GM12864 (cell line): Measurements from ENCODE around the gene HEATR9.
"Not testable (repeated sequence)": the region's sequence is repeated elsewhere in the genome, so short reads cannot be mapped to it uniquely, and the experiment has no call there.

Experiments
- DNase-seq: peaks from one replicate; pipeline ENCODE4 v3.0.0-alpha.2; 2011; ENCODE audit warnings: low read depth
- H3K4me3 ChIP-seq: 2 replicates; pipeline ENCODE4 v1.5.1; 2011; ENCODE audit warnings: mild to moderate bottlenecking, low read depth, low read length, control low read depth
- TF ChIP-seq, protein P1 (sequence below): IDR thresholded peaks from 2 replicates; pipeline ENCODE4 v1.5.1; 2011; ENCODE audit warnings: low read depth, mild to moderate bottlenecking, moderate library complexity, low read length, control low read depth, inconsistent platforms; ENCODE audit errors: missing control alignments

Gene HEATR9

DNA sequence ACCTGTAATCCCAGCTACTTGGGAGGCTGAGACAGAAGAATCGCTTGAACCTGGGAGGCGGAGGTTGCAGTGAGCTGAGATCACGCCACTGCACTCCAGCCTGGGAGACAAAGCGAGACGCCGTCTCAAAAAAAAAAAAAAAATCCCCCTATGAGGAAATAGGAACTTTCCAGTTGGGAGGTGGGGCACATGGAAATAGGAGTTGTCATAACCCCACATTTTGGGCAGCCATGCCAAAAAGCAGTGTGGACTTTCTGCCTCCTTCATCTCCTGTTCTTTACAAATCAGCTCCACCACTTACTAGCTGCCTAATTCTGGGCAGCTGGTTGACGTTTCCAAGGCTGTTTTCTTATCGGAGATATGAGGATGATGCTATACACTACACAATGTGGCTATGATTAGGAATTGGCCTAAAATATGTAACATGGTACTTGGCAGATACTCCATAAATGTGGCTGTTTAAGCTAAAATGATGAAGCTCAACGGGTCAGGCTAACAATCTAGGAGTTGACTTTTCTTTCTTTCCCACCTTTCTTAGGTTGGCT is 33.0 kb upstream of the HEATR9 start:
- TF ChIP-seq, protein P1, sequence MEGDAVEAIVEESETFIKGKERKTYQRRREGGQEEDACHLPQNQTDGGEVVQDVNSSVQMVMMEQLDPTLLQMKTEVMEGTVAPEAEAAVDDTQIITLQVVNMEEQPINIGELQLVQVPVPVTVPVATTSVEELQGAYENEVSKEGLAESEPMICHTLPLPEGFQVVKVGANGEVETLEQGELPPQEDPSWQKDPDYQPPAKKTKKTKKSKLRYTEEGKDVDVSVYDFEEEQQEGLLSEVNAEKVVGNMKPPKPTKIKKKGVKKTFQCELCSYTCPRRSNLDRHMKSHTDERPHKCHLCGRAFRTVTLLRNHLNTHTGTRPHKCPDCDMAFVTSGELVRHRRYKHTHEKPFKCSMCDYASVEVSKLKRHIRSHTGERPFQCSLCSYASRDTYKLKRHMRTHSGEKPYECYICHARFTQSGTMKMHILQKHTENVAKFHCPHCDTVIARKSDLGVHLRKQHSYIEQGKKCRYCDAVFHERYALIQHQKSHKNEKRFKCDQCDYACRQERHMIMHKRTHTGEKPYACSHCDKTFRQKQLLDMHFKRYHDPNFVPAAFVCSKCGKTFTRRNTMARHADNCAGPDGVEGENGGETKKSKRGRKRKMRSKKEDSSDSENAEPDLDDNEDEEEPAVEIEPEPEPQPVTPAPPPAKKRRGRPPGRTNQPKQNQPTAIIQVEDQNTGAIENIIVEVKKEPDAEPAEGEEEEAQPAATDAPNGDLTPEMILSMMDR: no peak
- no peak overlapping the region for H3K4me3 ChIP-seq
- no peak for DNase-seq

DNA sequence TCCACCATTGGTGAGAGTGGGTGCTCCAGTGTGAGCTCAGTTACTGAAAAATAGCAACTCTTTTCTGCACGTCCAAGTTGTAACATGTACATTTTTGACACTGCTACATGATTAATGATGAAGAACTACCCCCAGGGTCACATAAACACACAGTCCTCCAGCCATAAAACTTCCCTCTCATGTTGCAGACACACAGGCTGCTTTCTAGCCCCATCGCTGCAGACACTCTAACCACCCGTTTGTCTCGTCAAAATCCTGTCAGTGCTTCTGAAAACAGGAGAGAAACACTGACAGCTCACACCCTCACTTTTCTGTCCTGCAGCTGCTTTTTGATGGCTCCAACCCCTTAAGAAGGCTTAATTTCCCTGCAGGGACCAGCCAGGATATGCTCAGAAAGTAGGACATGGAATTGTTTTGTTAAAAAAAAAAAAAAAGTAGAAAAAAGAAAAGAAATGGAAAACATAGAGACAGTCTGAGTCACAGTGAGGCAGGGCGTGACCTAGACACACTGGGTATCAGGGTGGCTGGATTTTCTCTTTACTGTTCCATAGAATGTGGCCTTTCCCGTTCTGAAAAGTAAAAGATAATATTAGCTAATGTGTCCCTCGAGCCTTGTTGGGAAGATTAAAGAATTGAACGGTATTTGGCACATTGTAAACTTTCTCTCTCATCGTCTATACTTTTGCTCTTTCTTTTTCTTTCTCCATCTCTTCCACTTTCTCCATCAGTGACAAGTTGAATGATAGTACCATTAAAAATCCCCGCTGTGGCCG is 32.2 kb upstream of the HEATR9 start:
- no peak for DNase-seq
- TF ChIP-seq, protein P1: no peak
- no peak overlapping the region for H3K4me3 ChIP-seq

DNA sequence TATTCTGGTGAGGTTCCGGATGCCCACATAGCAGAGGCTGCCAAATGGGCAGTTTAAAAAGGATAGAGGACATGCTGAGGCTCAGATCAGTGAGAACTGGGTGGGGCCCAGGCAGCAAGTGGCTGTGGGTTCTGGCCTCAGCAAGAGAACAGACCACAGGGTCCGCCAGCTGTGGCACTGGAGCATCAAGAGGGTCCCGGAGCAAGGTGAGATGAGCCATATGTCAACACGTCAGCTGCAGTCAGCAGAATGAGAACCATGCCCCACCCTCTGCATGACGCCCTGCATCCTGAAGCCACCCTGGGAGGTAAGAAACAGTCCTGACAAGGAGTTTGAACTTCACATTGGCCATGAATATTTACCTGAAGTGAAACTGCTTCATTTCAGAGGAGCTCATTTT is 31.6 kb upstream of the HEATR9 start:
- TF ChIP-seq, protein P1: no peak
- H3K4me3 ChIP-seq: no peak overlapping the region
- DNase-seq: no peak

DNA sequence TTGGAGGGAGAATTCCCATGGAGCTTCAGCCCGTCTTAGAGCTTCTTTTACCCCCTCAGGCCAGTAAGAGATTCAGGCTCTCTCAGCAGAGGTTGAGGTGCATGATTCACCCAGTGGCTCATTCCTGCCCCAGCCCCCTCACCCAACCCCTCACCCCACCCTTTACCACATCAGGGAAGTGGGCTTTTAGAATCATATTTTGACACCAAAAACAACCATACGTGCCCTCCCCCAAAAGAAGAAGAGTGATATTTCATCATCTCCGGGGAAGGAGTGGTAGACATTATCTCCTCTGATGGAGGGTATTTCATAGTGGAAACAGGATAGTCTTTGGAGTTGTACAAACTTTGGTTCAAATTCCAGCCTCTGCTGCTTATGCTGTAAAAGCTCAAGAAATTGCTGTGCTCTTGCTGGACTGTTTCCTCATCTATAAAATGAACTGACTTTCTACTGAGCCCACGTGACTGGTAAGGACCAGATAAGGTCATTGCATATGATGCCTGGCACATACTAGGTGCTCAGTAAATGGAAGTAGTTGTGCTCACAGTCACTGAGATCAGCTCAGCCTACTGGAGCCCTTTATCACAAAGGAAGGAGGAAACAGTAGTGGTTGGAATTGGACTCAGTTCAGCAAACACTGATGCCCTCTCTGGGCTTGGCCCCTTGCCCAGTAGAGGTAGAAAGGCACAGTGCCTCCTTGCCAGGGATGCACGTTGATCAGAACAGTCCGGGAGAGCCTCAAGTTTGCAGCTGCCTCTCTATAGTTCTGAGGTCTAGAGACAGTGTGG is 29.8 kb upstream of the HEATR9 start:
- TF ChIP-seq, protein P1: no peak
- no peak for DNase-seq
- H3K4me3 ChIP-seq: no peak overlapping the region

DNA sequence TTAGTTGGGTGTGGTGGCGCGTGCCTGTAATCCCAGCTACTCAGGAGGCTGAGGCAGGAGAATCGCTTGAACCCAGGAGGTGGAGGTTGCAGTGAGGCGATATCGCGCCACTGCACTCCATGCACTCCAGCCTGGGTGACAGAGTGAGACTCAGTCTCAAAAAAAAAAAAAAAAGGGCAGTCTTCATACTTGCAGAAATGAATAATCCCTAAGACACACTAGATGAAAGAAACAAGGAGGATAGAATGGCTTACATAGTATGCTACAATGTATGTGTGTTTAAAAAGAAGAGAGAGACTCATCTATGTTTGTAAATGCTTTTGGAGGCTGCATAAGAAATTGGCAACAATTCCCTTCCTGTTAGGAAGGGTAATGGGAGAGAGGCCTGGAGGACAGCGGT is 29.1 kb upstream of the HEATR9 start:
- H3K4me3 ChIP-seq, DNase-seq: not testable (repeated sequence)

DNA sequence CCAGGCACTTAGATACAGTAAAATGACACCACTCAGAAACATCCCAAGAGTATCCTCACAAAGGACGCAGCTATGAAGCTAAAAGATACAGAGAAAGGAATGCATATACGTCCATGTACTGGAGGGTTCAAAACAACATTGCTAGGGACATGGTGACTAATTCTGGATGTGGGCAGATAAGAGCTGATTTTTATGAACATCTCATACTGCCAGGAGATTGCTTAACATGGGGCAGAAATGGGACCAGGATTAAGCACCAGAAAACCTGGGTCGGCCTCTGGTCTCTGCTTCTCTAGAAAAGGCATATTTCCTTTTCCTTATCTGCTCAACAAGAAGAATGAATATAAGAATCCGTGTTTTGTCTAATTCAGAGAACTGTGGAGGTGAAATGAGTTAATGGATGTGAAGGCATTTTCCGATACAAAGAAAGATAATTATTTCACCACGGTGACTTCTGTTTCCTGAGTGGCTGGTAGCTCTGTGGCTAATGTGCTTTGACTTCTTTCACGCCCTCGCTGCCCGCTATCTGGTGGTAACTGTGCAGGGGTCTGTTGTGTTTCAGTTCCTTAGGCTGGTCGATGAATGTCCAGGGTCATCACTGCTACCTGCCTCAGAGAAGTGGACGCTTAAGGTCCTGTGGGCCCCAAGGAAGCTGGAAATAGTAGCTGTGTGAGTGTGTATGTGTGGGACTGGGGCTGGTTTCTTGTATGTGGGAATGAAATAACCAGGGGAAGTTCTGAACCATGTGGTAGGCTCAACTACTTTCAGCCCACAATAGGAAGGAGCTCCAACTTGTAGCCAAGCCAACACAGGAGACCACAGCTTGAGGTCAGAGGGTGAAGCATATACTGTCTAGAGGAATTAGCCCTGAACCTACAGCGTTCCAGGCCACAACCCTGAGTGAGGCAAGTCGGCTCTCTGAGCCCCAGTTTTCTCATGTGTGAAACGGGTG is 27.2 kb upstream of the HEATR9 start:
- TF ChIP-seq, protein P1: no peak
- DNase-seq: no peak
- no peak overlapping the region for H3K4me3 ChIP-seq
